GM23338 (cell line): ENCODE data around the gene DLL1.

Experiments used
- CTCF ChIP-seq, 2 experiments: fragments of 200-600 bp in 1 of 2; sonication (generic) in 1 of 2; conservative IDR thresholded peaks; 2 replicates each; pipeline versions ENCODE4 v1.5.1 to v1.6.1; 2016 to 2017; ENCODE audit warnings: antibody characterized with exemption in 2 of 2, low read depth in 2 of 2, mild to moderate bottlenecking in 2 of 2, moderate library complexity in 1 of 2
- EZH2 ChIP-seq: fragments of 200-600 bp; sonication (generic); IDR thresholded peaks from one replicate; pipeline ENCODE4 v1.8.0; 2017; ENCODE audit warnings: antibody characterized with exemption, mild to moderate bottlenecking, low read depth; ENCODE audit not compliant: unreplicated experiment
- POLR2AphosphoS5 ChIP-seq: IDR thresholded peaks from 2 replicates; pipeline ENCODE4 v1.6.1; 2016; ENCODE audit warnings: antibody characterized with exemption, low read depth
- REST ChIP-seq: IDR thresholded peaks from one replicate; pipeline ENCODE4 v1.6.1; 2018; ENCODE audit warnings: antibody characterized with exemption; ENCODE audit not compliant: unreplicated experiment

GRCh38 chr6:170298688-170299087 lies 7.8 kb upstream of the DLL1 start:
- TF ChIP-seq CTCF (conservative IDR thresholded peaks at IDR 0.05; ENCODE audit: low read depth in 2 of 2) (no peak), REST (no peak), EZH2 (no peak), POLR2AphosphoS5 (no peak)
